Motor neuron (in vitro differentiated cells): ENCODE measurements around the gene YWHAB. TPM values are rescaled to one million over a fixed set of nuclear protein-coding genes. Genes with fewer than 3 reads are reported as not detected.
A peak's percentile ranks its signal among the peaks of the same experiment; 100 is the strongest.

Experiments used
- ATAC-seq, 8 experiments: fragments of 200-7000 bp; cut with Tn5 transposase; replicated peaks in 6 of 8; 2 replicates each; pipeline ENCODE4 v1.8.0; 2021; ENCODE audit warnings: mild to moderate bottlenecking in 8 of 8, moderate library complexity in 8 of 8
- H3K27ac ChIP-seq, 2 donors: fragments of 250-450 bp; sonication (Bioruptor Pico); 2 replicates each; pipeline ENCODE4 v1.9.0; 2021; ENCODE audit warnings: antibody characterized with exemption in 2 of 2, mild to moderate bottlenecking in 2 of 2, moderate library complexity in 1 of 2
- H3K4me1 ChIP-seq, 2 donors: fragments of 250-450 bp; sonication (Bioruptor Pico); replicated peaks in 1 of 2; 2 replicates each; pipeline ENCODE4 v1.6.1; 2021; ENCODE audit warnings: antibody characterized with exemption in 2 of 2, mild to moderate bottlenecking in 2 of 2, moderate library complexity in 1 of 2
- H3K4me3 ChIP-seq, 5 donors: fragments of 250-450 bp; sonication (Bioruptor Pico); 2 replicates each; pipeline ENCODE4 v1.9.0; 2021; ENCODE audit warnings: antibody characterized with exemption in 5 of 5, mild to moderate bottlenecking in 5 of 5, moderate library complexity in 4 of 5
- WGBS, 10 experiments: fragments of 450-650 bp; shearing (Covaris generic); methylation state at CpG; one replicate each; pipeline ENCODE4 v1.0.0; 2022; 5-methylcytosine and 5-hydroxymethylcytosine counted together
- in situ Hi-C, 9 experiments: fragments of 400-800 bp; cut with MboI; loops; one replicate each; pipeline ENCODE4 v1.15.0; 2021; ENCODE audit warnings: low sequenced_read_pairs in 9 of 9, low pct_unique_long_range_greater_than_20kb in 2 of 9; ENCODE audit not compliant: unreplicated experiment in 9 of 9
- total RNA-seq, 8 experiments: library from RNA; unstranded; fragments of 300-600 nt; gene quantifications; 2 replicates each; pipeline versions ENCODE4 v1.2.3 to v1.2.4, GENCODE V29; 2022

The YWHAB gene
- total RNA-seq: 100 to 1,000 TPM in 5 of 8 experiments, 10 to 100 TPM in 3; 95.7 to 193 (median 114) TPM

- Histone ChIP-seq H3K4me3 (peak within 1 kb of the TSS; percentile 81 to 100 (median 99)), H3K4me1 (peaks cover 8 to 33% of the 10 kb centered on the region in 2 donors), H3K27ac (peak within 1 kb of the TSS; percentile 94 to 97)
- in situ Hi-C loops: no loop called here
- WGBS, 10 experiments: 0% methylated on average over 1 to 17 of the region's 88 CpGs; no CpG with 5 or more reads in 7 of the 10 experiments
- peak; percentile 90 to 98 (median 97) for ATAC-seq
Measured at GRCh38 chr20:44885392-44886265, at the start of gene YWHAB. Gene YWHAB (plus strand): TSS chr20:44885705. CDS start chr20:44901534, 15,829 bp downstream.

GRCh38 chr20:44836601-44837120, 48.8 kb upstream of the YWHAB start:
- in situ Hi-C loops: no loop called here
- H3K4me3 ChIP-seq: no peak overlapping the region
- H3K4me1 ChIP-seq: peaks cover 0 to 7% of the 10 kb centered on the region in 2 donors
- no peak overlapping the region for H3K27ac ChIP-seq
- ATAC-seq: peak in 2 of 8 experiments; percentile 21 to 58
- 67 to 100% (median 87%) methylated on average over 2 to 12 of the region's 12 CpGs; no CpG with 5 or more reads in 3 of the 10 experiments for WGBS, 10 experiments

GRCh38 chr20:44837946-44838345, 47.6 kb upstream of the YWHAB start:
- H3K27ac ChIP-seq: no peak overlapping the region
- 0 to 77% (median 60%) methylated on average over 1 to 3 of the region's 3 CpGs; no CpG with 5 or more reads in 1 of the 10 experiments for WGBS, 10 experiments

GRCh38 chr20:44838521-44838920, 47.0 kb upstream of the YWHAB start:
- no peak overlapping the region for H3K4me3 ChIP-seq
- H3K4me1 ChIP-seq: no peaks in the 10 kb centered on the region
- H3K27ac ChIP-seq: no peak overlapping the region
- in situ Hi-C loops: no loop called here
- no peak for ATAC-seq
- WGBS, 10 experiments: 33 to 100% (median 80%) methylated on average over 1 of the region's 1 CpG; no CpG with 5 or more reads in 5 of the 10 experiments

More at GRCh38 chr20:44837946-44838345, 47.6 kb upstream of the YWHAB start:
- in situ Hi-C loops: no loop called here
- ATAC-seq: no peak
- Histone ChIP-seq H3K4me1 (peaks cover 0 to 1% of the 10 kb centered on the region in 2 donors), H3K4me3 (no peak overlapping the region)

GRCh38 chr20:44839481-44839880, 46.0 kb upstream of the YWHAB start:
- 20 to 96% (median 80%) methylated on average over 1 to 5 of the region's 5 CpGs; no CpG with 5 or more reads in 1 of the 10 experiments for WGBS, 10 experiments
- no peak for ATAC-seq
- in situ Hi-C loops: no loop called here
- Histone ChIP-seq H3K27ac (no peak overlapping the region), H3K4me1 (no peaks in the 10 kb centered on the region), H3K4me3 (no peak overlapping the region)

GRCh38 chr20:44840826-44841225, 44.7 kb upstream of the YWHAB start:
- Histone ChIP-seq H3K27ac (no peak overlapping the region), H3K4me3 (no peak overlapping the region), H3K4me1 (no peaks in the 10 kb centered on the region)
- peak in 3 of 8 experiments; percentile 71 to 94 (median 89) for ATAC-seq
- WGBS, 10 experiments: 13 to 100% (median 79%) methylated on average over 1 to 5 of the region's 5 CpGs; no CpG with 5 or more reads in 2 of the 10 experiments
- in situ Hi-C loops: no loop called here

- ATAC-seq: no peak
- in situ Hi-C loops: no loop called here
- Histone ChIP-seq H3K27ac (no peak overlapping the region), H3K4me1 (no peaks in the 10 kb centered on the region), H3K4me3 (no peak overlapping the region)
- 38 to 100% (median 86%) methylated on average over 1 to 5 of the region's 6 CpGs; no CpG with 5 or more reads in 1 of the 10 experiments for WGBS, 10 experiments
Measured at GRCh38 chr20:44841955-44842354, 43.5 kb upstream of the YWHAB start.

GRCh38 chr20:44843876-44844275, 41.6 kb upstream of the YWHAB start:
- in situ Hi-C loops: no loop called here

GRCh38 chr20:44848254-44849015, 37.1 kb upstream of the YWHAB start:
- in situ Hi-C loops: no loop called here
- Histone ChIP-seq H3K4me3 (no peak overlapping the region), H3K4me1 (peaks cover 6 to 7% of the 10 kb centered on the region in 2 donors), H3K27ac (no peak overlapping the region)
- 0 to 83% (median 67%) methylated on average over 1 to 3 of the region's 4 CpGs; no CpG with 5 or more reads in 1 of the 10 experiments for WGBS, 10 experiments
- no peak for ATAC-seq

More at GRCh38 chr20:44843876-44844275, 41.6 kb upstream of the YWHAB start:
- Histone ChIP-seq H3K27ac (no peak overlapping the region), H3K4me3 (no peak overlapping the region), H3K4me1 (no peaks in the 10 kb centered on the region)
- no peak for ATAC-seq
- 20 to 80% (median 53%) methylated on average over 1 to 5 of the region's 5 CpGs; no CpG with 5 or more reads in 2 of the 10 experiments for WGBS, 10 experiments

GRCh38 chr20:44849703-44850102, 35.8 kb upstream of the YWHAB start:
- Histone ChIP-seq H3K4me1 (peaks cover 6 to 7% of the 10 kb centered on the region in 2 donors), H3K4me3 (no peak overlapping the region), H3K27ac (no peak overlapping the region)
- in situ Hi-C loops: loop anchor here in 6 of 9 experiments (25.0 kb wide), 3 partner anchors 87 to 162 kb away; partner anchors contain the start of gene KCNK15 (in 1 of the 6)
- ATAC-seq: peak in 7 of 8 experiments; percentile 41 to 65 (median 53)
- 17 to 80% (median 69%) methylated on average over 1 of the region's 1 CpG; no CpG with 5 or more reads in 6 of the 10 experiments for WGBS, 10 experiments

GRCh38 chr20:44850272-44850671, 35.2 kb upstream of the YWHAB start:
- WGBS, 10 experiments: 20 to 94% (median 75%) methylated on average over 1 to 3 of the region's 3 CpGs; no CpG with 5 or more reads in 1 of the 10 experiments
- Histone ChIP-seq H3K27ac (no peak overlapping the region), H3K4me1 (peaks cover 6 to 7% of the 10 kb centered on the region in 2 donors), H3K4me3 (no peak overlapping the region)
- peak in 2 of 8 experiments; percentile 30 to 57 for ATAC-seq
- in situ Hi-C loops: loop anchor here in 6 of 9 experiments (25.0 kb wide), 3 partner anchors 88 to 163 kb away; partner anchors contain the start of gene KCNK15 (in 1 of the 6)

GRCh38 chr20:44850837-44851236, 34.7 kb upstream of the YWHAB start:
- ATAC-seq: peak in 3 of 8 experiments; percentile 55 to 84 (median 74)
- Histone ChIP-seq H3K4me3 (no peak overlapping the region), H3K4me1 (peaks cover 6 to 7% of the 10 kb centered on the region in 2 donors), H3K27ac (no peak overlapping the region)
- in situ Hi-C loops: loop anchor here in 6 of 9 experiments (25.0 kb wide), 3 partner anchors 89 to 164 kb away; partner anchors contain the start of gene KCNK15 (in 1 of the 6)
- WGBS, 10 experiments: 0 to 100% (median 78%) methylated on average over 1 of the region's 1 CpG; no CpG with 5 or more reads in 1 of the 10 experiments
